NCI-H2107 treated with DMSO at 0.1 percent for 48 hours (cell line): ENCODE results near the gene CSTF2.
"Not testable (repeated sequence)": the region's sequence is repeated elsewhere in the genome, so short reads cannot be mapped to it uniquely, and the experiment has no call there.

ENCODE experiments used
- DNase-seq: peaks from one replicate; lab custom pipeline; 2025; ENCODE audit not compliant: unreplicated experiment; lab: John Stamatoyannopoulos, UW

The CSTF2 gene, protein sequence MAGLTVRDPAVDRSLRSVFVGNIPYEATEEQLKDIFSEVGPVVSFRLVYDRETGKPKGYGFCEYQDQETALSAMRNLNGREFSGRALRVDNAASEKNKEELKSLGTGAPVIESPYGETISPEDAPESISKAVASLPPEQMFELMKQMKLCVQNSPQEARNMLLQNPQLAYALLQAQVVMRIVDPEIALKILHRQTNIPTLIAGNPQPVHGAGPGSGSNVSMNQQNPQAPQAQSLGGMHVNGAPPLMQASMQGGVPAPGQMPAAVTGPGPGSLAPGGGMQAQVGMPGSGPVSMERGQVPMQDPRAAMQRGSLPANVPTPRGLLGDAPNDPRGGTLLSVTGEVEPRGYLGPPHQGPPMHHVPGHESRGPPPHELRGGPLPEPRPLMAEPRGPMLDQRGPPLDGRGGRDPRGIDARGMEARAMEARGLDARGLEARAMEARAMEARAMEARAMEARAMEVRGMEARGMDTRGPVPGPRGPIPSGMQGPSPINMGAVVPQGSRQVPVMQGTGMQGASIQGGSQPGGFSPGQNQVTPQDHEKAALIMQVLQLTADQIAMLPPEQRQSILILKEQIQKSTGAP

DNA sequence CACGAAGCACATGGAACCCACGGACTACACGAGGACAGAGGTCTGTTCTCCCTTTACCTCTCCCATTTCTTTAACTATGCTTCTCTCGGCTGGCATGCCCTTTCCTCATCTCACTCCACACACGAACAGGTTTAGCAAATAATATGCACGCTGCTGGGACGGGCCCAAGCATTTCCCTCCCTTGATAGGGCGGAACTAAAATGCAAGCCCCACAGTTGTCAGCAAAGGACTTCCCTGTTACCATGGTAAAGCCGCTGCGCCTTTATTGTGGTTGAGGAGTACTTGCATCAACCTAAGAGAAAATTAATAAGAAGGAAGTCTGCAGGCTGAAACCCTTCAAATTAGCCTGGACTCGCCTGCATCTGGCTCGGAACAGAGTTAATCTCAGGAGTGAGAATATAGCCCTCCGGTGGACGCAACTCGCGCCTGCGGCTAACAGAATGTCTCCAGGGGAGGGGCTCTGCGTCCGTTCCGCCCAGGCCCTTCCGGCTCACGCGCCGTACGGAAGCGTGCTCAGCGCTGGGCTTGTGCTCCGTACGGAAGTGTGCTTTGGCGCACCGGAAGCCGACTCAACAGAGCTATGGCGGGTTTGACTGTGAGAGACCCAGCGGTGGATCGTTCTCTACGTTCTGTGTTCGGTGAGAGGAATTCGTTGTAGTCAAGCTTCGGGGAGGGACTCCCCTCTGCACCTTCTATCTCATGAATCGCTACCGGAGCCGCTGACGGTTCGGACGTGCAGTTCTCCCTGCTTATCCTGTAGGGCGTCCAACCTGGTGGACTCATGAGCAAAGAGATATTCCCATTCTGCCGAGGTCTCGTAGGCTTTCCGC, at the start of gene CSTF2:
Gene CSTF2, plus strand, starts transcription at position 555 of the 830 bp plus-strand sequence. Its CDS starts 26 bp downstream, at position 581.
- peak; percentile 72 for DNase-seq

DNA sequence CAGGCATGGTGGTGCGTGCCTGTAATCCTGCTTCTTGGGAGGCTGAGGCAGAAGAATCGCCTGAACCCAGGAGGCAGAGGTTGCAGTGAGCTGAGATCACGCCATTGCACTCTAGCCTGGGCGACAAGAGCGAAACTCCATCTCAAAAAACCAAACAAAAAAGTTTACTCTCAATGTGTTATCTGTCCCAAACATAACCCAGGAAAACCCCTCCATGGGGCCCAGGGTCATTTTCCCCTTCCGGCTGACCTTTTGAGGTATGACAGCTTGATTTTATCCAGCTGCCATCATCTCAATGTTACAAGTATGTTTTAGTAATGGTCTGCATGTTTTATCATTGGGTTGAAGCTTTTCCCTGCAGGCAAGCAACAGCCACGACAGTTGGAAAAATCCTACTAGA, 23.8 kb upstream of the CSTF2 start:
- DNase-seq, result not testable (repeated sequence)

DNA sequence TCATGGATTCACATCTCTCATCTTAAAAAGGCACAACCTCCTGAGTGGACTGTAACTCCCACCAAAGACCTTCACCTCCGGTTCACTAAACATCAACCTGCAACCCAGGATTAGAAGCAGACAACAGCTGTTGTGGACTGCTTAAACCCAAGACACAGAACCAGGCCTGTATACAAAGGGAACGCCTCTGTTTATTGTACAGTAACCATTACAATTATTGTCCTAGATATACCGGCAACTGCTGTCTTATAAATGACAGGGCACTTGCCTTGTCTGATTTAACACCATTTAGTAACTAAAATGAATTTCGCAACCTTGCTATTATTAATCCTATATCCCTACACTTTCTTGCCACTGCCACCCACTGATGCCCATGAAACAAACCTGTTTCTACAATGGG, 22.8 kb upstream of the CSTF2 start:
- DNase-seq, result no peak

DNA sequence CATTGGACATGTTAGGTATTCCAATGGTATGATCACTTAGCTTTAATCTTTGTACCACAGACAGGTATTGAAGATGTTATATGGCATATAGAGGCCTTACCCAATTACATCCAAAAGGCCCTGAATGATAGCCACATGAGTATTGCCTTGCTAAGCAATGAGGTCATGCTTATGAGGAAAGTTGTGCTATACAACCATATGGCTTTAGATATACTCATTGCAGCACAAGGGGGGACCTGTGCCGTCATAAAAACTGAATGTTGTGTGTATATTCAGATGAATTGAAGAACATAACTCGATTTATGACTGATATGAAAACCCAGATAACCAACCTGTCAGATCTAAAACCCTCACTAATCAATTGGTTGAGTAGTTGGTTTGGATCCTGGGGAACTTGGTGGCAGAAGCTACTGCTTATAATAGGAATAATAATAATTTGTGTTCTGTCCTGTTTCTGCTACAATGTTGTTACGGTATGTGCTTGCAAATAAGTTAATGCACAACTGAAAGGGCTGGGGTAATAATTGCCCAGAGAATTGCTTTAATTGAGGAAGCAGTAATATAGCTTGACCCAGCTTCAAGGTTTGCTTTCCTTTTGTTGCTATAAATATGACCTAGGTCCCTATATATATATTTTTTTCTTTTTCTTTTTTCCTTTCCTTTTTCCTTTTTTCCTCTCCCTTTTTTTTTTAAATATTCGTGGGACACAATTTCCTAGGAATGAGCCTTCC, 21.5 kb upstream of the CSTF2 start:
- no peak for DNase-seq

DNA sequence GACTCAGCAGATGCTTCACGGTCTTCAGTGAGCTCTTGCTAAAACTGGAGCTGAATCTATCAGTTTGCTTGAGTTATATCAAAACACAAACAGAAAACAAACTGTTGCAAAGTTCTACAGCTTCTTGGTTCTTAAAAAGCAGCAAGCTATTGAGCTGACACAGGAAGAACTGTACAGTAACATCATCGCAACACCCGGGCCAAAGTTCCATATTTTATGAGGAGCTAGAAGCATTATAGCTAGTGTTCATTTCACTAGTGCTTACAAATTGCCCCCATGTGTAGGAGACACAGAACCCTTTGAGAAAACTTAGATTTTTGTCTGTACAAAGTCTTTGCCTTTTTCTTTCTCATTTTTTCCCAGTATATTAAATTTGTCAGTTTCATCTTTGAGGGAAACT, 17.3 kb upstream of the CSTF2 start:
- no peak for DNase-seq

DNA sequence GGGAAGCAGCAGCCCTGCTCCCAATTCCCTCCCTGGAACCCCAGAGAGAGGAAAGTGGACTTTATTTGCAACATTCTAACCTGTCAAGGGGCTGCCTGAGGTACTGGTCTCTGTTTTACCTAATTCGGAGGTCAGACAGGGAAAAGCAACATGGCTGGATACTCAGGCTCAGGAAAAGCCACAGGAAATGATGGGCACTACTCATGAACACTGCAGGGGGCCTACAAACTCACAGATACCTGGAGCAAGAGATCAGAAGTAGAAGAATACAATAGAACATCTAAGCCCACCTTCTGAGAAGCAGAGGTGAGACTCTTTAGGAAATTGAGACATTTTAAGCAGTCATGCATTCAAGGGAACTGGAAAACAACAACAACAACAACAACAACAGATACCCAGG, 15.4 kb upstream of the CSTF2 start:
- DNase-seq, result no peak

DNA sequence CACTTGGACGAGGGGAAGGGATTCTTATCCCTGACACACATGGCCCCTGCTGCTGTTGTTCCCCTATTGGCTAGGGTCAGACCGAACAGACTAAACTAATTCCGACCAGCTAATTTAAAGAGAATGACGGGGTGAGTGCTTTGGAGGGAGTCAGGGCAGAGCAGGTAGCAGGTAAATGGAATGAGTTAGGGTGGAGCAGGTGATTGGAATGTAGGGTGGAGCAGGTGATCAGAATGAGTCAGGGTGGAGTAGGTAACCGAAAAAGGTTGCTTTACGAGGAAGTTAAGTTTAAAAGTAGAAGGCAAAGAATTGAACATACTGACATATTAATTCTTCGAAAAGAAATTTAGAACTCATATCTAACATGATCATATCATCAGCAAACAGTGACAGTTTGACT, 11.9 kb upstream of the CSTF2 start:
- DNase-seq, result not testable (repeated sequence)

DNA sequence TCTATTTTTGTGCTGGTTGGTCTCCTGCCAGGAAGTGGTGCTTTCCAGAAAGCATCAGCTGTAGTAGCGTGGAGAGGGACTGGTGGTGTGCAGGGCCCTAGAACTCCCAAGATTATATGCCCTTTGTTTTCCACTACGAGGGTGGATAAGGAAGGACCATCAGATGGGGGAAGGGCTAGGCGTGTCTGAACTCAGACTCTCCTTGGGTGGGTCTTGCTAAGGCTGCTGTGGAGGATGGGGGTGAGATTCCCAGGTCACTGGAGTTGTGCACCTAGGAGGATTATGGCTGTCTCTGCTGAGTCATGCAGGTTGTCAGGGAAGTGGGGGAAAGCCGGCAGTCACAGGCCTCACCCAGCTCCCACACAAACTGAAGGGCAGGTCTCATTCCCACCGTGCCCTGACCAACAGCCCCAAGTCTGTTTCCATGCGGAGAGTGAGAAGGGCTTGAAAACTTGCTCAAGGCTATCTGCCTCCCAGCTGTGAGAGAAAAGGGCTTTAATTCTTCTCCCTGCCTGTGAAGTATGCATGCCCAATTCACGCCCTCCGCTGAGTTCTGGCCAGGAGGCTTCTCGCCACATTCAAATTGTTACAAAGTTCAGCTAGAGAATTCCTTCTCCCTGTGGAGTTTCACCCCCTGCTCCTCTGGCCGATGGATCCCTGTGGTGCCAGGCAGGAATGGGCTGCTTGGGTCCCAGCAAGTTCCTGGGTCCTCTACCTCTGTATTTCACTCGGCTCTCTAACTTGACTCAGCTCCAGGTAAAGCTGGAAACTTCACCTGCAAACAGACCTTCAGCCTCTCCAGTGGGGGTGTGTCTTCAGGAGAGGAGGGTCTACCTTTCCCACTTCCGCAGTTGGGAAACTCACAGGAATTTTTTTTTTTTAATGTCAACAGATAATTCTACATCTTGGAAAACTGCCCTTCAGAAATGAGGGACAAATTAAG, 7.7 kb upstream of the CSTF2 start:
- DNase-seq, result no peak

DNA sequence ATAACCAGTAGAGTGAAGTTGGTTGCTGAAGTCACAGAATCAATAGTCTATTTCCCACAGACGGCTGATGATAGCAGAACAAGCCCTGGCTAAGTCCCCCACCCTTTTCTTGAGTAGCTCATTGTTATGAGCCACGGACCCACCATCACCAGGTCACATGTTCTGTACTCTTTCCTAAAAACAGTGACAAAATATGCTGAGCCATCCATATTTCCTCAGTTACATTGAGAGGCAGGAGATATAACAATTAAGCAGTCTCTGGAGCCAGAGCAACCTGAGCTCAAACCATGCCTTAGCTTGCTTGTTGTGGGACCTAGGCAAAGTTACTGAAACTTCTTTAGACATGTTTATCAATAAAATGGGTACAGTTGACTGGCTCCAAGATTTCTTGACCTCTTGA, 2.9 kb upstream of the CSTF2 start:
- DNase-seq, result no peak

DNA sequence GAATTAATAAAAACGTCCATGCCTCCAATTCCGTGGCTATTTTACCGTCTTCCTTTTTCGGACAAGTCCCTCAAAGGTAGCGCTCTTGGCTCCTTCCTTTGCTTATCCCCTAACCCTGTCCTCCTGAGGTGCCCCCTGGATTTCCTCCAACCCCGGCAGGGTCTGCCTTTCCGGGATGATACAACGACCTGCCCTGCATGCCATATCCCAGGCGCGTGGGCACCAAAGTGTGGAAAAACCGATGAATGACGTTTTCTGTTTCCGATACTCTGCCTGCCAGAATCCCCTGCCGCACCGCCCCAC, 706 bp upstream of the CSTF2 start:
- no peak for DNase-seq

DNA sequence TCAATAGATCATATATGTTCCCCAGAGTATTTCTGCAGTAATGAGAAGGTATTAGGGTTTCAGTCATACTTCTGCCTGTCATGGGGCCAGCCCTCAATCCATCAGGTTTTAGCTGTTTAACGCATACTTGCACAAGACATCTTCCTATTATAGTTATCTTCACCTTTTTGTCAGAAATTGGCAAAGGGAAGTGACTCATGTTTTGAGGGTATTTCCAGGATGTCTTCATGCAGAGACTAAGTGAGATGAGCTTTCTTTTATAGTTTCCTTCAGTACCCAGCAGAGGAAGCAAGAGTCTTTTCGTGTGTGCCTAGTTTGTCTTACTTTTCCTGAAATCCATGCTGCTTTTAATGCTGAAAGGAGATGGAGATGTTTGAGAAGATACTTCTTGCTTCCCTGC, 9.5 kb downstream of the CSTF2 start:
- no peak for DNase-seq

DNA sequence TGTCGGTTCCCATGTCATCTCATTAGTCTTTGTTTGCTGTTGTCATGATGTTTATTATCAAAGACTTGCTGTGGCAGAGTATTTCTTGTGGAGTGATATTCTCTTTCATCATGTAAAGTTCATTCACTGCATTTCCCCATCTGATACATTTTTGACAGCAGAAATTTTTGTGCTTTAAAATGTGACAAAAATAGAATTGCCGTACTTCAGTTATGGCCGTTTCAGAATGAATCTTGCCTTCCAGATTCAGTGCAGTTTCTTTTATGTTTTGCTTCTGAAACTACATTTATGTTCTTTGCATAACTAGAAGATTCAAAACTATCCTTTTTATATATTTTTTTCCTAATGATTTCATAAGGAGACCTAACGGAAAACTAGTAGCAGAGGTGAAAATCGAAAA, 10.0 kb downstream of the CSTF2 start:
- DNase-seq, result no peak

DNA sequence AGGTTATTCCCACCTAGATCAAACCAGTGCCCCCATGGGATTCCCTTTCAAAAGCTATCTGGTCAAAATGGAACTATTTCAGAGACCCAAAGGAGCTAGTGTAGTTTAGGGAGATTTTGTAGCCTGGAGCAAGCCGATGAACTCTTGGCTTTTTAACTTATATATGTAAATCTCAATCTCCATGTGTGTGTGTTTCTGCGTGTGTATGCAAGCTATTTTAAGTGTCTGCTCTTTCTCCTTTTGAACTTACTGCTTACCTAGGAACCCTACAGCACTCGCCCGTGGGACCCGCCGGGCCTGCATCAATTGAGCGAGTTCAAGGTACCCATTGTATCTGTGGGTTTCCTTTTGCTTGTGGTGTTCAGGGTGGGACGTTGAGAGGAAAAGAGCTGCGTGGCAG, 10.4 kb downstream of the CSTF2 start:
- DNase-seq, result no peak

DNA sequence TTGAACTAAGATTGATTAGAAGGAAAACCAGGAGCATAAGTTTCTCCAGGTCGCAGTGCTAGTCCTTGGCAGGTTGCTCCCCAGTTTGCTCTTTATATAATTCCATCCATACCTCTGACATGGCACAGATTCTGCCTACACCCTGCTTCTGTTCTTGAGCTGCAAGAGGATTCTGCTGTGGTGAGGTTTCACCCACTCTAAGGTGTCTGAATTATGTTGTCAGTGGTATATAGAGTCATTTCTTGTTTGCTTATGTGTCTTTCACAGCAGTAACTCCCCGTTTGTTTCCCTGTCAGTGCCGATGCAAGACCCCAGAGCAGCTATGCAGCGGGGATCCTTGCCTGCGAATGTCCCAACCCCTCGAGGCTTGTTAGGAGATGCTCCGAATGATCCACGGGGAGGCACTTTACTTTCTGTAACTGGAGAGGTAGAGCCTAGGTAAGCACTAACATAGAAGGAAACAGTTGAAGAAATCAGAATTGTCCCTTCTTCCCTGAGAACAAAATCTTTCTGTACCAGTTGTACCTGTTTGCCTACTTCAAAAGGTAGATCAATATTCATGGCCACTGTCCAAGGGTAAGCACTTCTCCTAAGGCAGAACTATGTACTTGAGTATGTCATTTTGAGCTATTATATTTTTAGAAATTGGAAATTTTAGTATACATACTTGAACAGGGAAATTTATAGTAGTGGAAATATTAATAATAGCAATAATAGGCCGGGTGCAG, 11.2 kb downstream of the CSTF2 start:
- DNase-seq, result no peak

DNA sequence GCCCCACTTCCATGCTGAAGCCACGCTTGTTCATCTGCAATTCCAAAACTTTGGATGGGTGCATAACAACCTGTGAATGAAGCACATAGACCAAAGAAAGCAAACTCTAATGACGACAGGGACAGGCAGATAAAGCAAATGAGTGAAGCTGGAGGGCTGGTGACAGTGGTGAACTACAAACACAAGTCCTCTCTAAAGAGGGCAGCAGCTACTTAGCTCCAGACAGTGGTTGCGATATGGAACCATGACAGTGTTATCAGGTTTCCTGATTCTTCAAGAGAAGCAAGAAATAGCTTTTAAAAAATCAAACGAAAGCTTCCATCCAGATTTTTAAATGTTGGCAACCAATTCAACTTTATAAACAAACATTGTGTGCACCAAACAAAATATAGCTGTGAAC, 30.1 kb downstream of the CSTF2 start:
- no peak for DNase-seq

DNA sequence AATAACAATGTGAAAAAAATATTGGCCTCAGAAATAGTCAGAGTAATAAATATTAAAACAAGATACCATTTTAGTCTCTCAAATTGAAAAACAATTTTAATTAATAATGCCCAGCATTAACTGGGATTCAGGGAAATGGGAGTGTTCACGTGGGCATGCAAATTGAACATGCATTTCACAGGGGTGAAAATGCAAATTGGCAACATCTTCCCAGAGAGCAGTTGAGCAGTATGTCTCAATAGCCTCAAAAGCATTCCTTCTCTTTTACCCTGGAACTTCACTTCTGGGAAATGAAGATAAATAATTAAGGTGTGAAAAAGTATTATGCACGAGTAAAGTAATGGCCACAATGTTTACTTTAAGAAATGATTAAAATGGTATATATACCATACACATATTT, 32.6 kb downstream of the CSTF2 start:
- DNase-seq, result no peak

DNA sequence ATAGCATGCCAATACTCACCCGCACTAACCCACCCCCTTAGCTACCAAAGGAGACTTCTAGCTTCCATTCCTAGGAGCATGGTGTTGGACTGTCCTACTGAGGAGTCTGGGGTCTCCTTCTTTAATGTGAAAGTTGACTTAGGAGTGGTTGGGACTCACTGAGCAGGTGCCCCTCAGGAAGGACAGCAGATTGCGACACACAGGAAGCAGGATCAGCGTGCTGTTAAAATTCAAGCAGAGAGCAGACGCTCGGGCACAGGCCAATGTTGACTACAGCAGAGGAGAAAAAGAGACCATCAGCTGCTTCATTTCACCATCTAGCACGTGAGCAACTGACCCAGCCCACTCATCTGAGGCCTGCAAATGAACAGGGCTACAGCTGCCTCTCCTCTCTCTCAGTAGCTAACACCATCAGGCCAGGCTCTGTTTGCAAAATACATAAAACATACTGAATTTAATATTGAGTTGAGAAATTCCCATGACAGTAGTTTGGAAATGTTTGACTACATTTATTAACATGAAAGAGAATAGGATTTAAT, 43.2 kb downstream of the CSTF2 start:
- DNase-seq, result no peak

DNA sequence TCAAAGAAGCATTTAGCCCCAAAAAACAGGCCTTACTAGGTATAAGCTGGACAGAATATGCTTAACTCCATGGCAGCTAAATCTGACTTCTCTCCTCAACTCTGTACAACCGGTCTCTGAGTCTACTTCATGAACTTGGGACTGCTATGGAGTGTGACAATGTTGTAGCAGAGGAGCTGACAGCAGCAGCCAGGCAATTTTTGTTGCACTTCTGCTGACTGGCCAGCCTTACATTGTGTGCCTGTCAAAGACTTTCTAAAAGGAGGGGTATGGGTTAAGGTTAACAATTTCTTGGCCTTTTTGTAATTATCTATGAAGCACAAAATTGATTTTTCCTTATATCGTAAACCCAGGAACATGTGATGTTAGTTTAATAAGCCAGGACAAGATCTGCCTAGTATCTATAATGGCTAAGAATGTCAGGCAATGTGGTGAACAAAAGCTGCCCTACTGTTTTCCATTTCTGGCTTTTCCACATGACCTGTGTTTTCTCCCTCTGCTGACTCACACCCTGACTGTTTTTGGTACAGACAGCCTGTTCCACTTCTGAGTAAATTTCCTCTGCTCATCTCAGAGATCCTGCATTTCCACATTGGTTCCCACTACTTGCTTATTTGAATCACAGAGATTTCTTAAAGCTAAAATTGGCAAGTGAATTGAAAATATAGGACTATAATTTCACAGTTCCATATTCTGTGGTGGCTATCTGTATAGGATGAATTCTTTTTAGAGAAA, 44.6 kb downstream of the CSTF2 start:
- DNase-seq, result no peak

DNA sequence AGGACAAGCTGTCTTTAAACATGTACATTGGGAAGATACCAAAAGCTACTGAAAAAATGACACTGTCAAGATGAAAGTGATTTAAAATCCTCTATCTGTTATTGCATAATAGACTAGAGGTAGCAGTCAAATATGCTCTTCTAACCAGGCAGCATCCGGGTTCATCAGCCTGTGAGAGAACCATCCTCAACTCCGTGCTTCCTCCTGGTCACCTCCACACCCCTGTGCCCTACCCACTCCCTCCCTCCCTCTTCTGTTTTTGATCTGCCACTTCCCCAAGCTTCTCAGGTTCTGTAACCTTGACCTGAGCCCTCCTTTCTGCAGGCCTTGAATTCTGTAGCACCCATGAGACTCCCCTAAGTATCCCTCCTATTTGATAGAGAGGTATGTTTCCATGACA, 48.1 kb downstream of the CSTF2 start:
- no peak for DNase-seq
